Erythroblast (primary cell): ENCODE results near the gene GPSM1.

Experiments used
- GATA1 ChIP-seq: IDR thresholded peaks from 2 replicates; pipeline ENCODE4 v1.6.1; 2011; ENCODE audit warnings: low read depth, mild to moderate bottlenecking, control low read depth, low read length, moderate library complexity
- POLR2A ChIP-seq: IDR thresholded peaks from 2 replicates; pipeline ENCODE4 v1.6.1; 2011; ENCODE audit warnings: mild to moderate bottlenecking, low read length

- no peak for TF ChIP-seq POLR2A
- no peak for TF ChIP-seq GATA1
Measured at GRCh38 chr9:136300016-136300545, 27.3 kb upstream of the GPSM1 start.
